GM20431 (cell line): ENCODE measurements around the gene VWDE.

ENCODE experiments used
- in situ Hi-C: fragments of 300-500 bp; cut with MseI, MboI; formaldehyde crosslinking; loops from one replicate; pipeline ENCODE4 v1.15.0; 2020; ENCODE audit warnings: low sequenced_read_pairs; ENCODE audit not compliant: unreplicated experiment

VWDE gene

DNA sequence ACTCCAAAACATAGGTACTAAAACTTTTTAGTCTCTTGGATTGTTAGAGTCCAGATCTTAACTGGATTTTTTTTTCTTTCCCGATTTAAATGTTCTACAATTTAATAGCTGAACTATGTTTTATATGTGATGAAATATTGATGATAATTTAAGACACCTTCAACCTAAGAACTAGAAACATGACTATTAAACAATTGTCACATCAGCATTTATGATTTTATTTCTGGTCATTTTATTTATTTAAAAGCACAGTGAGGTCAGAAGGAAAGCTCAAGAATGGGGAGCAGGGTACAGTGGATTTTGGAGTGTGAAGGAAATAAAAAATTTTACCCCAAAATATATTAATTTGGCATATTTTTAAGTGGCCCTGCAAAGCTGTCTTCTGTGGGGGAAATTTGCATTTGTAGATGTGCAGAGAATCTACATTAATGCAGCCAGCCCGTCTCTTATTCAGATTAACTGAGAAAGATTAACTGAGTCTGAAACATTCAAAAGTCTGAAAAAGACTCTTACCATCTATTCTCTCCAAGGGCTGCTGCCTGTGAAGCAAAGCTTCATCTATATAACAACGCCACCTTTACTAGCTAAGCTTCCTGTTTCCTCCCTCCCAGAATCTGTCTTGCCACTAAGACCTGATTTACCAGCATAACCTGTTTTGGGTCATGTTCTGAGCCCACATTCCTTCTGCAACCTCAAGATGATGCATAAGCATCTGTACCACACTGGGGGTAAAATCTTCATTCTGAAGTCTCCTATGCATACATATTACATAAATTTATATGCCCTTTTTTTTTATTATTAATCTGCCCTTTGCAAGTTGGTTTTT is 106.2 kb downstream of the VWDE start:
- in situ Hi-C loops: no loop called here

DNA sequence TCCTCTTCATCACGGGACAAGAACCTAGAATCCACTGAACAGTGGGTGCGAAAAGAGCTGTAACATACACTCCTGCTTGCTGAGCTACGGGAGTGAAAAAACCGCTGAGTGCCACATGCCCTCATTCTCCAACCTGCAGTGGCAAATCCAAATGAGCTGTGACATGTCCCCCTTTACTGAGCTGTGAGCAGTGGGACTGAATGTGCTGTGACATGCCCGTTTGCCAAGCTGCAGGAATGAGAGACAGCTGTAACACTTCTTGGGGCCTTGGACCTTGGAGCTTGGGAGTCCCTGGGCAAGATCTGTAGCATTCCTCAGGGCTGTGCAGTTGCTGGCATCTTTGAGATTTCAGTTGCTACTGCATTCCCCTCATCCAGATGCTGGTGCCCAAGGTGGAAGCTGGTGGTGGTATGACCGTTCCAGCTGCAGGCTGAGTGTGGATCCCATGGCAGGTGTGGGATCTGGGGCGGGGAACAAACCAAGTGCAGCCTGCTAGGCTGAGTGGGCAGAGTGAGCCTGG is 107.6 kb downstream of the VWDE start:
- in situ Hi-C loops: no loop called here

DNA sequence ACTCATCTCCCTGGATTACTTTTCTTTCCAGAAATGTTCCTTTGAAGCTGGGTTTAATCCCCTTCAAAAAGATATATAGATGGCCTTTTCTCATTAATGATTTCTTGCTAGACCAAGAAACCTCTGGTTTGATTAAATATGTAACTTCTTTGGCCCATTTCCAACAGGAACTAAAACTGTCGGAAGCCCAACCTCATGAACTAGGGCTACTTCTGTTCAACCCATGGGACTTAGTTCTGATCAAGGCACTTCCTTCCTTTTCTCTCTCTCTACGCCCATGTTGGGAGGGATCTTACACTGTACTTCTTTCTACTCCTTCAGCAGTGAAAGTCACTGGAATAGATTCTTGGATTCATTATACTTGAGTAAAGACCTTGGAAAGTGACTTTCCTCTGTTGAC is 109.0 kb downstream of the VWDE start:
- in situ Hi-C loops: no loop called here

DNA sequence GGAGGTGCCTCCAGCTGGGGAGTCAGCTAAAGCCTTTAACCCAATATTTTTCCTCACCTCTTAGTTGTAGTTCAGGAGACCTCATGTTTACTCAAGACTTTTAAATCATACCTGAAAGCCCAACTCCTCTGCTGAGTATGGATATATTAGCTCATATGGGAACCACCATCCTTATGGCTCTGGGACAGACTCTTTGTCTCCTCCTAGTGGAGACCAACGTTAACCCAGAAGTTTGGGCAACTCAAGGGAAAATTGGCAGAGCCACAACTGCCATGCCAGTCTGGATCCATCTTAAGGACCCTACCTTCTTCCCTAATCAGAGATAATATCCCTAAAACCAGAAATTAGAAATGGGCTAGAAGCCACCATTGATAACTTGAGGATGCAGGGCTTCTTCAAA is 111.8 kb downstream of the VWDE start:
- in situ Hi-C loops: no loop called here

DNA sequence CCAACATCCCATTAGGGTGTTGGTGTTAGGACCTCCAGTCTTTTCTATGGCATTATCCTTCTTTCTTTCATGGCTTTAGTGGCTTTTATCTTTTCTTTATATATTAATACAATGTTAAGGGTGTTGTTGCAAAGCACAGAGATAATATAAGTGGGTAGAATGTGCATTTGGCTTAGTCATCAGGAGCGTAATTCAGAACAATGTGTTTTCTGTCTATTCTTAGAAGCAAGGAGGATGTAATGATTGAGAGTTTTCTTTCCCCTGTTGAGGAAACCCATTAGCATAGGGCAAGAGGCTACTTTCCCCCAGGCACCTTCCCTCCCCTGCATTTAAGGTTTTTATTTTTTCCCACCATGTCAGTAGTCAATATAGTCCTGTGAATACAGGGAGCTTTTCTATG is 112.9 kb downstream of the VWDE start:
- in situ Hi-C loops: no loop called here

DNA sequence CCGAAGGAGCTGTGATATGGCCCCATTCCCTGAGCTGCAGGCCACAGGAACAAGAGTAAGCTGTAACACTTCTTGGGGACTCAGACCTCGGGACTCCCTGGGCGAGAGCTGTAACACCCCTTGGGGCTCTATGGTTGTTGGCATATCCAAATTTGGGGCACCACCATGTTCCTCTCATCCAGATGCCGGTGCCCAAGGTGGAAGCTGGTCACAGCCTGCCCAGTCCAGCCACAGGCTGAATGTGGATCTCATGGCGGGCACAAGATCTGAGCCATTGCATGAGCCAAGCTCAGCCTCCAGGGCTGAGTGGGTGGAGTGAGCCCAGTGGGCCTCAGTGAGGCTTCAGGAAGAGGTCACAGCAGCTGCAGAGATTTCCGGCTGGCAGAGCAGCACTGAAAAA is 113.7 kb downstream of the VWDE start:
- in situ Hi-C loops: no loop called here

DNA sequence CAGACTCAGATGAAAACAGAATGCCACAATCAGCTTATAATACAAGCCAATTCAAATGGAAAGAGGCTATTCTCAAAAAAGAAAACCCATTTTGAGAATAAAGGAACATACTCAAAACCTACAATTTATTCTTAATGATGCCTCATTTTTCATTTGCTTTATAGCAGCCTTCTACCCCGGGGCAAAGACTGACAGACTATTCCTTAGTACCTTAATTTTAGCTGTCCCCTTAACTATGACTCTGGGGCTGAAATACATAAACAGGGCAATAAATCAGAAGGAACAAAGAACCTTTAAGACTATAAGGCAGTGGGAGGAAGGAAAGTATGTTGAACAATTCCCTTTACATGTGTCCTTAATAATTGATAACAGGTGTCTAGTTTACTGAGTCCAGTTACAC is 115.8 kb downstream of the VWDE start:
- in situ Hi-C loops: no loop called here

DNA sequence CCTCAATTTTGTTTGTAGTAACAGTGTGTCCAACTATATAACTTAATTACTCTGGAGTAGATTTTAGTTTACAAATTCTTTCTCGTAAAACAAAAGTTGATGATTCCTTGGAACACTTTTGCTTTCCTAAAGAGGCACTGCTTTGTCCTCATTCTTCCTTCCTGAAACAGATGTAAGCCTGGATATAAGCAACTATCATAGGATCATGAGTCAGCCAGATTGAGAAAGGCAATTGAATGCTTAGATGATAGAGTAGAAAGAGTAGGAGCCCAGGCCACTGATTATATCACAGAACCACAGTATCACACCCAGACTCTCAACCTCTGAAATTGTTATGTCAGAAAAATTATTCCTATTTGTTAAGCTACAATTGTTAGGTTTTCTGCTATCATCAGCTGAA is 122.6 kb downstream of the VWDE start:
- in situ Hi-C loops: no loop called here
